CD4-positive, alpha-beta memory T cell (primary cell): ENCODE measurements around the gene SLC39A11. TPM values are rescaled to one million over a fixed set of nuclear protein-coding genes. Genes with fewer than 3 reads are reported as not detected.

ENCODE experiments used
- CTCF ChIA-PET: fragments of 350-600 bp; sonication (Branson Sonifier 250); formaldehyde crosslinking; loops from one replicate; lab custom pipeline; 2021; ENCODE audit warnings: inconsistent platforms; ENCODE audit not compliant: partially characterized antibody; lab: Charles Lee
- POLR2A ChIA-PET: fragments of 350-600 bp; sonication (Branson Sonifier 250); formaldehyde crosslinking; loops from one replicate; lab custom pipeline; 2021; ENCODE audit not compliant: partially characterized antibody; lab: Charles Lee
- DNase-seq, 5 donors: peaks; one replicate each; pipeline versions ENCODE4 v3.0.0 to v3.0.0-alpha.2; 2020 to 2022; ENCODE audit warnings: mixed read lengths in 1 of 5
- H3K27ac ChIP-seq: one replicate; pipeline ENCODE4 v1.7.0; 2013; ENCODE audit warnings: low read depth, low read length
- H3K27me3 ChIP-seq: 2 replicates; pipeline ENCODE4 v1.7.0; 2013; ENCODE audit warnings: mild to moderate bottlenecking, low read length, moderate library complexity; ENCODE audit not compliant: insufficient read depth
- H3K36me3 ChIP-seq: 2 replicates; pipeline ENCODE4 v1.7.0; 2013; ENCODE audit warnings: mild to moderate bottlenecking, low read length, moderate library complexity; ENCODE audit not compliant: insufficient read depth
- H3K4me1 ChIP-seq: 2 replicates; pipeline ENCODE4 v1.7.0; 2013; ENCODE audit warnings: mild to moderate bottlenecking, low read length, moderate library complexity; ENCODE audit not compliant: insufficient read depth
- H3K4me3 ChIP-seq, 2 donors: one replicate each; pipeline ENCODE4 v1.7.0; 2013; ENCODE audit warnings: low read length in 2 of 2, mild to moderate bottlenecking in 1 of 2
- H3K9me3 ChIP-seq, 2 donors: one replicate each; pipeline ENCODE4 v1.7.0; 2013; ENCODE audit warnings: low read length in 2 of 2, control low read depth in 1 of 2; ENCODE audit not compliant: control insufficient read depth in 1 of 2
- H3K27ac Mint-ChIP-seq, 7 donors: one replicate each; pipeline ENCODE4 v1.8.0; 2020 to 2021; ENCODE audit warnings: mixed read lengths in 7 of 7, mild to moderate bottlenecking in 6 of 7, inconsistent platforms in 3 of 7, moderate library complexity in 3 of 7
- H3K27me3 Mint-ChIP-seq, 2 donors: one replicate each; pipeline ENCODE4 v1.8.0; 2020 to 2021; ENCODE audit warnings: mixed read lengths in 2 of 2
- H3K36me3 Mint-ChIP-seq, 2 donors: one replicate each; pipeline ENCODE4 v1.8.0; 2020 to 2021; ENCODE audit warnings: mixed read lengths in 2 of 2, inconsistent platforms in 1 of 2, mild to moderate bottlenecking in 1 of 2
- H3K4me1 Mint-ChIP-seq, 4 donors: one replicate each; pipeline ENCODE4 v1.8.0; 2020 to 2021; ENCODE audit warnings: mixed read lengths in 4 of 4, mild to moderate bottlenecking in 1 of 4
- H3K4me3 Mint-ChIP-seq, 8 donors: one replicate each; pipeline ENCODE4 v1.8.0; 2020 to 2021; ENCODE audit warnings: mixed read lengths in 8 of 8, mild to moderate bottlenecking in 7 of 8, moderate library complexity in 6 of 8, inconsistent platforms in 3 of 8
- H3K9me3 Mint-ChIP-seq, 8 donors: one replicate each; pipeline ENCODE4 v1.8.0; 2020 to 2021; ENCODE audit warnings: mixed read lengths in 8 of 8, mild to moderate bottlenecking in 5 of 8, inconsistent platforms in 3 of 8, moderate library complexity in 1 of 8
- intact Hi-C: fragments of 100-400 bp; cut with micrococcal nuclease; formaldehyde crosslinking; loops from one replicate; pipeline ENCODE4 v1.15.1; 2023
- polyA plus RNA-seq, 2 donors: library from polyadenylated mRNA; unstranded; fragments of 300-500 nt; fragmentation: Illumina TruSeq; gene quantifications; one replicate each; pipeline ENCODE4 v1.2.3, GENCODE V29; 2021
- total RNA-seq, 2 experiments: library from RNA; stranded (reverse); gene quantifications; one replicate each; pipeline ENCODE4 v1.2.3, GENCODE V29; 2021

Gene SLC39A11
- total and polyA plus RNA-seq, 4 experiments from 2014 or later = 15.9 to 23.7 (median 20.4) TPM

DNA sequence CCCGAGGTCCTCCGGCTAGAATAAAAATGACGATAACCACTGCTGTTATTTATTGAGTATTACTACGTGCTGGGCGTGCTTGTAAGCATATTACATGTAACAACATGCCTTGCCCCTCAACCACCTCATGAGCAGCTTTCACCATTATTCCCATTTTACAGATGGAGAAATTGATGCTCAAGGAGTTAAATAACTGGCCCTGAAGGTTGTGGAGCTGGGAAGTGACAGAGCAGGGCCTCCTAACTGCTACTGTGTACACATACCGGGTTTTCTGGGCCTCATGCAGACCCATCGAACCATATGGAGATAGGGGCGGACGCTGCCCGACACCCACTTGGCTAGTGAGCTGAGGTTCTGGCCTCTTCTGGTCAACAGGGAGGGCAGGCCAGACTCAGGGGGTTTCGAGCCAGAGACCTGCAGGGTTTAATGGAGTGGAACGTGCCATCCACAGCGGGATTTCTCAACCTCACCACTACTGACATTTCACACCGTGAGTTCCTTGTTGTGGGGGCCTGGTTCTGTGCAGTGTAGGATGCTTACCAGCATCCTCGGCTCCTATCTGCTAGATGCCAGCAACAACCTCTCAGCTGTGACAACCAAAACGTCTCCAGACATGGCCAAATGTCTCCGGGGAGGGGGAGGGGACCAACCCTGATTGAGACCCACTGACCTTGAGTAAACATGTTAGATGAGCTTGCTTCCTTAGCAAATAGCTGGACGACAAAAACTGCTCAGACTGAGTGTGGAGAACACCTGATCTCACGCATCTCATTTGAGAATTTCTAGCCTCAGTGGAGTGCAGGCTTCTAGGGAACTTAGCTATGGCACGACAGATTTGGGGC is 432.0 kb downstream of the SLC39A11 start:
- Mint-ChIP-seq H3K4me3 (no peak overlapping the region), H3K4me1 (no peaks in the 10 kb centered on the region), H3K27me3 (peaks cover 0 to 1% of the 10 kb centered on the region in 2 donors), H3K36me3 (no peaks in the 10 kb centered on the region), H3K9me3 (no peaks in the 10 kb centered on the region), H3K27ac (no peak overlapping the region)
- Histone ChIP-seq H3K9me3 (no peaks in the 10 kb centered on the region), H3K4me3 (no peak overlapping the region), H3K27ac (no peak overlapping the region), H3K36me3 (no peaks in the 10 kb centered on the region), H3K4me1 (no peaks in the 10 kb centered on the region), H3K27me3 (no peaks in the 10 kb centered on the region)
- CTCF ChIA-PET = interaction anchor here (1.0 to 3.2 kb wide), 3 partner anchors 66 to 104 kb away, joined by 3 to 8 read pairs (median 3); no protein-coding TSS in a partner anchor
- POLR2A ChIA-PET = no interaction called here
- no peak for DNase-seq
- intact Hi-C loops = no loop called here

DNA sequence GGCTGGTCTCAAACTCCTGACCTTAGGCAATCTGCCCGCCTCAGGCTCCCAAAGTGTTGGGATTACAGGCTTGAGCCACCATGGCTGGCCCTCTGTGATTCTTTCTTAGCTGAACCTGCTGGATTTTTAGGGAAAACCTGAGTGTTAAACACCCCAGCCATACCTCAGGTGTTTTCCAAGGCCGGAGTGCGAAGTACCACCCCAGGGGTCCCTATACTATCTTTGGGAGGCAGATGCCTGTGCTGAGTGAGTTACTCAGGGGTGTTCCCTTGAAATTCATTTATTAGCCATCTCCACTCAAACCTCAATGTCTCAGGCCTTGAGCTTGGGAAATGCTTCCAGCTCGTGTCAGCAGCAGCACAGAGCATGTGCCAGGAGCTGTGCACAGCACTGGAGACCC is 432.7 kb downstream of the SLC39A11 start:
- ChIA-PET CTCF (interaction anchor here (1.4 to 3.2 kb wide), 2 partner anchors 67 to 100 kb away, joined by 3 to 8 read pairs; no protein-coding TSS in a partner anchor), POLR2A (no interaction called here)
- intact Hi-C loops = no loop called here
- Histone ChIP-seq H3K27ac (no peak overlapping the region), H3K4me1 (no peaks in the 10 kb centered on the region), H3K4me3 (no peak overlapping the region), H3K36me3 (no peaks in the 10 kb centered on the region), H3K27me3 (no peaks in the 10 kb centered on the region), H3K9me3 (no peaks in the 10 kb centered on the region)
- Mint-ChIP-seq H3K4me3 (no peak overlapping the region), H3K9me3 (no peaks in the 10 kb centered on the region), H3K36me3 (no peaks in the 10 kb centered on the region), H3K27ac (no peak overlapping the region), H3K27me3 (peaks cover 0 to 1% of the 10 kb centered on the region in 2 donors), H3K4me1 (no peaks in the 10 kb centered on the region)
- DNase-seq = no peak

DNA sequence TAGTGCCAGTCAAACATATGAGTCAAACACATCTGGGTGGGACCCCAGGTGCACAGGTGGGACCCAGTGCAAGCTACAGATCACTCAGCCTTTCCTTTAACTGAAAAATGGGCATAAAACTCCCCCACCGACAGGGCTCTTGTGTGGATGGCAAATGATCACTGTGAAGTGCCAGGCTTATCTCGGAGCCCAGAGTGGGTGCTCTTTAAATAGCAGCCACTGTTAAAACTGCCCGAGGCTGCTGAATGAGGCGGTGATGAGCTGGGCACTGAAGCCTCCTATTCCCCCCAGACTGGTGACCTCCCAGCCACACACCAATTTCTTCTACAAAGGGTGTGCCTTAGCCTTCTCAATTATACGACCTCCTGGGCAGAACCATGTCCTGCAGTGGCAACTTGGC is 433.8 kb downstream of the SLC39A11 start:
- Mint-ChIP-seq H3K4me1 (no peaks in the 10 kb centered on the region), H3K9me3 (no peaks in the 10 kb centered on the region), H3K4me3 (no peak overlapping the region), H3K27me3 (no peaks in the 10 kb centered on the region), H3K27ac (no peak overlapping the region), H3K36me3 (no peaks in the 10 kb centered on the region)
- H3K9me3 ChIP-seq = no peaks in the 10 kb centered on the region
- no peaks in the 10 kb centered on the region for H3K36me3 ChIP-seq
- H3K27me3 ChIP-seq = no peaks in the 10 kb centered on the region
- DNase-seq = no peak
- ChIA-PET CTCF (interaction anchor here (0.9 to 3.2 kb wide), 2 partner anchors 13 to 99 kb away, joined by 3 to 8 read pairs; no protein-coding TSS in a partner anchor), POLR2A (interaction anchor here (0.6 kb wide), 1 partner anchor 13 kb away, joined by 4 read pairs; no protein-coding TSS in a partner anchor)
- no peak overlapping the region for H3K4me3 ChIP-seq
- no peaks in the 10 kb centered on the region for H3K4me1 ChIP-seq
- intact Hi-C loops = no loop called here
- H3K27ac ChIP-seq = no peak overlapping the region

DNA sequence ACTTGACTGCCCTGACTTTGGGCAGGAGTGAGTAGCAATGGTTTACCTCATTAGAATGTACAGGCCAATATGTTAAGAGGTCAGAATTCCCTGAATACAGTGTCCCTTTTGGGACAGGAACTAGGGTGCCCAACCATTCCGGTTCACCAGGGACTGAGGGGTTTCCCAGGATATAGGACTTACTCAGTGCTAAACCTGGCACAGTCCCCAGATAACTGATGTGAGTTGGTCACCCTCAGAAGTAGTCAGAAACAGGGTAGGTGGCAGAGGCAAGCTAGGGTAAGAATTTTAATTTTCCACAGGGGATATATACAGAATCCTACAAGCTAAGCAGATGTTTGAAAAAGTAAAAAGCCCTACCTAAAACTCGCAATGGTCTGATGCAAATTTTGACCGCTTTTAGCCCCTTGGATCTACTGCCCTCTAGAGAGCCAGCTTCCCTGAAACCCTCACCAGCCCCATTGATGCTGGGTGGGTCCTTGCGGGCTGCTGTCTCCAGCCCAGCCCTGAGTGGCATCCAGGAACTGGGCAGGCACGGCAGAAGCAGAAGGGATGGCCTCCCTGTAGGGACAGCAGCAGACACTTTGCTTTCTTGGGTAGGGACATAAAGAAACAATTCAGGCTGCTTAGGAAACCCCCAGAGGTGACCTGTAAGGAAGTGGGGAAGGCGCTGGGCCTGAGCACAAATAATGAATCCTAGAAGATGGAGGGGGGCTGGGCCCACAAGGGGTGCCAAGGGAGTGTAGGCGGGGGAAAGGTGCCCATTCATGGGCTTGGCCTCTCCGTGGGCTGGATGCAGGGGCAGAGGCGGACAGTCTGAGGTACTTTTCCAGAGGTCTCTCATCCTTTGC is 434.8 kb downstream of the SLC39A11 start:
- CTCF ChIA-PET = no interaction called here
- intact Hi-C loops = loop anchor here (1.0 kb wide), 1 partner anchor 97 kb away; no protein-coding TSS in a partner anchor
- no peaks in the 10 kb centered on the region for H3K9me3 Mint-ChIP-seq
- no peak for DNase-seq
- H3K4me3 ChIP-seq = no peak overlapping the region
- no peaks in the 10 kb centered on the region for H3K36me3 Mint-ChIP-seq
- no peak overlapping the region for H3K27ac ChIP-seq
- no peak overlapping the region for H3K4me3 Mint-ChIP-seq
- no peaks in the 10 kb centered on the region for H3K4me1 Mint-ChIP-seq
- no peaks in the 10 kb centered on the region for H3K9me3 ChIP-seq
- POLR2A ChIA-PET = no interaction called here
- no peak overlapping the region for H3K27ac Mint-ChIP-seq
- no peaks in the 10 kb centered on the region for H3K27me3 ChIP-seq
- H3K36me3 ChIP-seq = no peaks in the 10 kb centered on the region
- H3K27me3 Mint-ChIP-seq = no peaks in the 10 kb centered on the region
- H3K4me1 ChIP-seq = no peaks in the 10 kb centered on the region

DNA sequence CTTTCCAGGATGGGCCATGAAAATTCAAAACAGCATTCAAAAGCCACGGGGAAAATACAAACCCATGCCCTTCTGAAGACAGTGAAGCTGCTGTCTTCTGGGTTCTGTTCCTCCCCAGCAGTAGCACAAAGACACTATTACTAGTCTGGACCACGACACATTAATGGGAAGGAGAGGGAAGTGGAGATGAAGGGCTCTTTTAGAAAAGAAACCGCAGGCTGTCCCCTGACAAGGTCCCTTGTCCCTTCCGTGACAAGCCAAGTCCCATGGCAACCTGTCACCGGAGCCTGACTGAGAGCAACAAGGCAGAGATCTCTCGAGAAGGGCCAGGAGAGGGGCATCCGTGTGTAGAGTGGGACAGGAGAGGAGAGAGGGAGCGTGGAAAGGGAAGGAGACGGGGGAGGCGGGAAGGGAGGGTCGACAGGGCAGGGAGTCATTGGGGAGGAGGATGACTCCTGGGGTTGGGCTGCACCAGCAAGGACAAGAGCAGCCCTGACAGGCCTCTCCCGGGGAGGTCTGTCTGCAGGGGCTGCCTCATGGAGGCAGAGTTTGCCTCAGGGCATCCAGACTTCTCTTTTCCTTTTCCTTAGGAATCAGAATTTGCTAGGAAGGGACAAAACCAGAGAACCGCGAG is 436.2 kb downstream of the SLC39A11 start:
- Mint-ChIP-seq H3K27ac (peak overlapping the region in 1 of 7 donors; percentile 36), H3K27me3 (no peaks in the 10 kb centered on the region), H3K4me1 (no peaks in the 10 kb centered on the region), H3K4me3 (no peak overlapping the region), H3K9me3 (no peaks in the 10 kb centered on the region), H3K36me3 (no peaks in the 10 kb centered on the region)
- Histone ChIP-seq H3K4me1 (no peaks in the 10 kb centered on the region), H3K27me3 (no peaks in the 10 kb centered on the region), H3K9me3 (no peaks in the 10 kb centered on the region), H3K36me3 (no peaks in the 10 kb centered on the region), H3K27ac (no peak overlapping the region), H3K4me3 (no peak overlapping the region)
- DNase-seq = no peak
- intact Hi-C loops = no loop called here
- POLR2A ChIA-PET = no interaction called here
- CTCF ChIA-PET = no interaction called here

DNA sequence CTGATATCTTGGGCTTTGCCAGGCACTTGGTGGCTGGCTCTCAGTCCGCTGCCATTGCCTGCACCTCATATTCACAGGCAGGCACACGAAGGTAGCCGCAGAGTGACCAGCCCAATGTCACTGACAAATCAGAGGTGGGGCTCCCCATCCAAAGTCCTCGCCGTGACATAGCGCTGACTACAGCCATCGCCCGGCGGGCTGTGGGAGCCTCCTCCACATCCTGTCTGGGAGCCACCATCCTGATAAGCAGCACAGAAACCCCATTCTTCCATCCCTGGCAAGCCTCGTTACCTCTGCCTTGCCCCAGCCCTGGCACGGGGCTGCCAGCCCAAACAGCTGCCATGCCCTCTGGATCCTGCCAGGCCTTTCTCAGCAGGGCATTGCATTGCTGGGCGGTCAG is 437.8 kb downstream of the SLC39A11 start:
- CTCF ChIA-PET = no interaction called here
- Mint-ChIP-seq H3K9me3 (no peaks in the 10 kb centered on the region), H3K27me3 (no peaks in the 10 kb centered on the region), H3K4me1 (no peaks in the 10 kb centered on the region), H3K4me3 (no peak overlapping the region), H3K27ac (no peak overlapping the region), H3K36me3 (no peaks in the 10 kb centered on the region)
- Histone ChIP-seq H3K36me3 (no peaks in the 10 kb centered on the region), H3K27me3 (no peaks in the 10 kb centered on the region), H3K4me1 (no peaks in the 10 kb centered on the region), H3K4me3 (no peak overlapping the region), H3K27ac (no peak overlapping the region), H3K9me3 (no peaks in the 10 kb centered on the region)
- intact Hi-C loops = no loop called here
- no peak for DNase-seq
- POLR2A ChIA-PET = no interaction called here

DNA sequence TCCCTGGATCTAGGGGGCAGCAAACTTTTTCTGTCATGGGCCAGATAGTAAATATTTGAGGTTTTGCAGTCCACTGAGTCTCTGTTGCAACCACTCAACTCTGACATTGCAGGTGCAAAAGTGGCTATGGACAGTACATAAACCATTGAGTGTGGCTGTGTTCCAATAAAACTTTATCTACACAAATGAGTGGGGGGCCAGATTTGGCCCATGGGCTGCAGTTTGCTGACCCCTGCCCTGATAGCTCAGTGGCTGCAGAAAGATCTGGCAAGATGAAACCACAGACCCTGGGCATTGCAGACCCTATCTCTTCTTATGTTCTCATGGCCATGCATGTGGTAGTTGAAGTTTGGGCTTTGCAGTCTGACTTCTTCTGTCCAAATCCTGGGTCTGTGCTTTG is 440.5 kb downstream of the SLC39A11 start:
- no peak for DNase-seq
- H3K27me3 ChIP-seq = no peaks in the 10 kb centered on the region
- Mint-ChIP-seq H3K27ac (peak overlapping the region in 2 of 7 donors; percentile 16 to 85), H3K4me1 (no peaks in the 10 kb centered on the region), H3K4me3 (no peak overlapping the region), H3K27me3 (no peaks in the 10 kb centered on the region), H3K36me3 (peaks cover 0 to 12% of the 10 kb centered on the region in 2 donors), H3K9me3 (no peaks in the 10 kb centered on the region)
- H3K4me3 ChIP-seq = no peak overlapping the region
- no peaks in the 10 kb centered on the region for H3K9me3 ChIP-seq
- no peaks in the 10 kb centered on the region for H3K4me1 ChIP-seq
- POLR2A ChIA-PET = no interaction called here
- H3K27ac ChIP-seq = no peak overlapping the region
- intact Hi-C loops = no loop called here
- no peaks in the 10 kb centered on the region for H3K36me3 ChIP-seq
- CTCF ChIA-PET = interaction anchor here (0.9 kb wide), 1 partner anchor 16 kb away, joined by 5 read pairs; no protein-coding TSS in a partner anchor
